Breast epithelium (tissue), 3 donors: Measurements from ENCODE around the gene PTPRK.

ENCODE experiments used
- CTCF ChIP-seq, 3 donors: fragments of 450-650 bp; IDR thresholded peaks; one replicate each; pipeline ENCODE4 v1.5.1; 2016 to 2017; ENCODE audit warnings: antibody characterized with exemption in 3 of 3, mild to moderate bottlenecking in 3 of 3, moderate library complexity in 3 of 3
- POLR2A ChIP-seq: fragments of 450-650 bp; IDR thresholded peaks from one replicate; pipeline ENCODE4 v1.6.1; 2016; ENCODE audit warnings: antibody characterized with exemption, mild to moderate bottlenecking, moderate library complexity

DNA sequence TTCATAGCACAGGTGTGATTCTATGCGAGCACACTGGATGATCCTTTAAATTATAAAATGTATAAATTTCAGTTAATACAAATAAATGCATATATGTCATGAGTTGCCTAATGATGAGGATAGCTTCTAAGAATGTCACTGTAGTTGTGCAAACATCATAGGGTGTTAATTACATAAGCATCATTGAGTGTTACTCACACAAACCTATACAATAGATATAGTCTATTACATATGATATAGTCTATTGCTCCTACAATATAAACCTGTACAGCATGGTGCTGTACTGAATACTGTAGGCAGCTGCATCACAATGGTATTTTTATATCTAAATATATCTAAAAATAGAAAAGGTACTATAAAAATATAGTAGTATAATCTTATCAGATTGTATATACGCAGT, 159.0 kb downstream of the PTPRK start:
- TF ChIP-seq POLR2A (no peak), CTCF (IDR thresholded peaks at IDR 0.05) (no peak)
